Muscle of back (tissue), 11 donors: ENCODE measurements around the gene ZCCHC7. TPM values are rescaled to one million over a fixed set of nuclear protein-coding genes. Genes with fewer than 3 reads are reported as not detected.
A peak's percentile ranks its signal among the peaks of the same experiment; 100 is the strongest.

Experiments used
- DNase-seq, 3 donors: peaks; one replicate each; pipeline versions ENCODE4 v3.0.0 to v3.0.0-alpha.2; 2013
- polyA plus RNA-seq, 10 donors: library from polyadenylated mRNA; unstranded; fragments of 120-200 nt; gene quantifications; one replicate each; pipeline ENCODE4 v1.2.1, GENCODE V29; 2013; ENCODE audit not compliant: insufficient read length in 10 of 10

Gene ZCCHC7
- polyA plus RNA-seq, 10 donors: 11.8 to 17.5 (median 13.2) TPM

DNA sequence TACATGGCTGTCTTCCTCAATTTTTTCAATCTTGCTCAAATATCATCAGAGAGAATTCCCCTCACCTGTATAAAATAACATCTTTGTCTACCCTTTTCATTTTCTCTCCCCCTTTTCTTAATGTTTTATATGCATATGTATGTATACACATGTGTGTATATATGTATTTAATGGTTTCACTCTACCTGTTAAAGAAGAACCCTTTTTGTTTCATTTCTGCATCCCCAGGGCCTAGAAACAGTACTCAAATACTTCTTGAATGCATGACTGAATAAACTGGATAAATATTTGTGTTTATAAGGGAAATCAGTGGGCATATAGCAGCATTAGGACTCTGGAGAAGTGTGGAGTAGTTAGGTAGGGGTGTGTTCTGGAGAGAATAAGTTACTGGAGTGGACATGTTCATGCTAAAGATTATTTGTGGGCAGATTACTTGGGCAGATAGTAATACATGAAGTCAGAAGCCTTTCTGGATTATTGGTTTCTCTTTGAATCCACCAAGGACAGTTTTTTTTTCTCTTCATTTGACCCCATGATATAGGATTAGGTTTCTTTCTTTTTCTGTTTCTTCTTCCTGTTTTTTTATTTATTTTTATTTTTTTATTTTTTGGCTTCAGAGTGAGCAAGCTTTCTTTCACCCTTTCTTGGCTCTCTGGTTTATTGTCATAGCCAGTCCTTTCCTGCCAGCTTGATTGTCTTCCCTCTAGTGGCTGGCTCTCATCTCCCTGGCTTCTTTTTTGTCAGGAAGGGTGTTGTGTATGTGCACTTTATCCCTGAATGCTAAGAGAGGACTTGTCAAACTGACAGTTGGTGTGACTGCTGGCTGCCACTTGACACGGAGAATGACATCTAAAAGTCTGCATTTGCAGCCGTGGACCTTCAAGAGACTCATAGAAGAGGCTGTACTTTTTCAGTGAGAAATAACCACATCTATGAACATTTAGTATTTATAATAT is 89.3 kb downstream of the ZCCHC7 start:
- DNase-seq: no peak

DNA sequence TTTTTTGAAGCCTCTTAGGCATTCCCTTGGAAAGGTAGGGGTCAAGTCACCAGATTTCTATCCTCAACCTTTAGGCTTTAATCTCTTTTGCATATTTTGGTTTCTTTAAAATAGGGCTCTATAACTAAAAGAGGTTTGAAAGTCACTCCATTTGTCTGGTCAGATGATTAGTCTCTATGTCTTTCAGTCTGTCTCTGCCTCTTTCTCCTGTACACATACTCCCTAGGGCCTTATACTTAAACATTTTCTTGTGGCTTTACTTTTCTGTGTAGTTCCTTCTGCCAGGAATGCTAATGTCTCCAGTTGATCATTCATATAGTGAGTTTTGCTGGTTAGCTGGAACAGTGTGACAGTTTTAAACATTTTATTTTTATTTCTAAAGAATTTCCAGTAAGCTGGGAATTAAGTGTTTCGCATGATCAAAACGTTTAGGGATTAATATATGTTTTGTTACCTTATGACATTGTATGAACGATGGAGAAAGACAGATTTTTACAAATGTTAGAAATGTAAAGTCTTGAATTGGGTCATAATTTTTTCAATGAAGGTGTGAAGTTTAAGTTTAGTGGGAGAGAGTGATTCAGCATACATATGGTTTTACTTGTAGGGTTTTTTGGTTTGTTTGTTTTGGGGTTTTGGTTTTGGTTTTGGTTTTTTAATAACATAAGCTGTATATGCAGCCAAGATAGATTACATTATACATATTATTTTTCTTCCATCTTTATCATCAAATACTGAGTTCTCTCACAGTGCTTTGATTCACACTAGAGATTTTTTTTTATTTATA is 90.6 kb downstream of the ZCCHC7 start:
- DNase-seq: peak in 1 of 3 donors; percentile 7

DNA sequence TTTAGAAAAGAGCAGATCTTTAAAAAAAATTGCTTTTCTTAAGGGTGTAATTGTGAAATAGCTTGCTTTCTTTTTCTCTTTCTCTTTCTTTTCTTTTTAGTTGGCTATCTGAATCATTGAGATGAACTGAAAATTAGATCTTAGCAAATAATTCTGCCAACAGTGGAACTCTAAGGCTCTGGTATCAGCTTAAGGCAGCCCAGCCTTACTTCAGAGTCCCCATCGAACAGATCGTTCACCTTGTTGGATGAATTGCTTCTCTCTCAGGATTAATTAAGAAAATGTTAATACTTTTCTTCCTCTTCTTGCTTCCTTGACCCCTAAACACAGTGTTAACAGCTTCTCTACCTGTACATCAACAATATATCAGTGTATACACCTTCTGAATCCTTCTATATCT is 92.1 kb downstream of the ZCCHC7 start:
- no peak for DNase-seq

DNA sequence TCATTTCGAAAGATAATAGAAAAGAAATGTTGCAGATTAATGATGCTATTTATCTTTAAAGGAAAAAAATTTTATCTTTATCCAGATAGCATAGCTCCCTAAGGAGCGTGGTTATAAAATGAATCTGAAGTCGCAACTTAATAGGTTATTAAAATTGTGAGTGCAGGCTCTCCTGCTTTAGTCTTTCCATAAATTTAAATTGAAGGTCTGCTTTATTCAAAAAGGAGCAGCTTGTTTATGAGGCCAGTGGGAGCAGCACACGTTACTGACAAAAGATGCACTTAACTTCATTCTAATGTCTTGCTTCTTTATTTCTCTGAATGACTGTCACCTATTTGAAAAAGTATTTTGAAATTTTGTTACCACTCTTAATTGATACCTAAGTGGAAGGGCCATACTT is 95.0 kb downstream of the ZCCHC7 start:
- no peak for DNase-seq

DNA sequence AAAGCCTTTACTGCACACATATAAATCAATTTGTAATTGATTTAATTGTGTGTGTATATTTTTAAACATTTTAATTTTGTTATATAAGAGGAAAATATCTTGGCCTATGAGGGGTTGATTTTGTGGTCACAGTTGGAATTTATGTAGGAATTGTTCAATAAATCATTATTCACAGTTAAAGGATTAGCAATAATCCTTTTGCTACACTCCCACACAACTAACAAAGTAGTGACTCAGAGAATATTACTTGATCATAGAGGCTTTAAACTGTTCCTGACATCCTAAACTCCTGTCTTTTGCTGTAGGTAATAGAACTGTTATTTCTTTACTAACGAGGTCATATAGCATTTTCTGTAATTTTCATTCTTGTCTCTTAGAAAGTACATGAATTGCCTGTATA is 95.5 kb downstream of the ZCCHC7 start:
- DNase-seq: no peak

DNA sequence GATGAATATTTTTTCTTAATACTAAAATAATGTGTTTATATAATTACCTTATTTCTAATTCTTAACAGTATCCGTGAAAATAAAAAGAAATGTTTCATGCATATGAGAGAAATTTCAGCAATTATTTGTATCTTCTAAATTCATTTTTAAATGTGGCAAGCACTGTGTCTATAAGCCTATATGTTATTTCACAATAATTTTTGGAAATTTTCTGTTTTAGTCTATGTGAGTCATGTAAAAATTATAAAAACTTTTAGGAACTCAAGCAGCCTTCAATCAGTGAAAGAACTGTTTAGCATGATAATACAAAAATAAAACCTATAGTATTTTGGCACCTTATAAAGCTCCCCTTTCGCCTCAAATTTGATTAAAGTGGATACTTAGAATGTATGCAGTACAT is 96.8 kb downstream of the ZCCHC7 start:
- DNase-seq: no peak

DNA sequence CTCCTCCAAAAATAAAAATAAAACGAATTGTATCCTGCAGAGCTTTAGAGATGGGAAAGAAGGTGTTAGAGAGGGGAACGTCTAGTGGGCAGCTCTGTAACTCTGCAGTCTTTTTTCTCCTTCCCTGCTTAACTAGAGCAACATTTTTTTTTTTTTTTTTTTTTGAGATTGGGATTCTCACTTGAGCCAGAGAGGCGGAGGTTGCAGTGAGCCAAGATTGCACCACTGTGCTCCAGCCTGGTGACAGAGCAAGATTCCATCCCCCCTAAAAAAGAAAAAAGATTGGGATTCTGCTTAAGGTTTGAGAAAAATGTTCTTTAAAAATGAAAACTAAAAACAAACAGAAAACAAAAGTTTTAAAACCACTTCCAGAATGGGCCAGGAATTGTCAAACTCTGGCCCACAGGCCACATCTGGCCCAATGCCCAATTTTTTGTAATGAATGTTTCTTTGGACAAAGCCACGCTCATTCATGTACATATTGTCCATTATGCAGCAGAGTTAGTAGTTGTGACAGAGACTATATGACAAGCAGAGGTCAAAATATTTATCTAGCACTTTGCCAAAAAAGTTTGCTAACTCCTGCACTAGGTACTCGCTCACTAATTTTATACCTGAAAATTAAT is 98.5 kb downstream of the ZCCHC7 start:
- peak in 2 of 3 donors; percentile 17 to 28 for DNase-seq

DNA sequence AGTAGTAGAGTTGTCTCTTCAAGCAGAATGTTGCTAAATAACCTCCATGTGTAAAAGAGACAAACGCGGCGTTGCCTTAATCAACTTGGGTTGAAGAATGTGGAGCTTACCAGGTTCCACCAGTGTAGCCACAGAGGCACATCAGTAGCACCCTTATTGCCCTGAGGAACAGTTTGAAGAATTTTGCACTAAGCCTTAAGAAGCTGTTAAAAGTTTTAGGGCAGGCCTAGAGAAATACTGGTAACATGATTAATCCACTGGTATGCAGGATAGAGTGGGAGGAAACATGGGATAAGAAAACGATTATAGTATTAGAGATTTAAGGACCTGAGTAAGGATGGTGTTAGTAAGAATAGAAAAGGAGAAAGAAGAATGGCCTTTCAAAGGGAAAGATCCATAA is 100.6 kb downstream of the ZCCHC7 start:
- no peak for DNase-seq

DNA sequence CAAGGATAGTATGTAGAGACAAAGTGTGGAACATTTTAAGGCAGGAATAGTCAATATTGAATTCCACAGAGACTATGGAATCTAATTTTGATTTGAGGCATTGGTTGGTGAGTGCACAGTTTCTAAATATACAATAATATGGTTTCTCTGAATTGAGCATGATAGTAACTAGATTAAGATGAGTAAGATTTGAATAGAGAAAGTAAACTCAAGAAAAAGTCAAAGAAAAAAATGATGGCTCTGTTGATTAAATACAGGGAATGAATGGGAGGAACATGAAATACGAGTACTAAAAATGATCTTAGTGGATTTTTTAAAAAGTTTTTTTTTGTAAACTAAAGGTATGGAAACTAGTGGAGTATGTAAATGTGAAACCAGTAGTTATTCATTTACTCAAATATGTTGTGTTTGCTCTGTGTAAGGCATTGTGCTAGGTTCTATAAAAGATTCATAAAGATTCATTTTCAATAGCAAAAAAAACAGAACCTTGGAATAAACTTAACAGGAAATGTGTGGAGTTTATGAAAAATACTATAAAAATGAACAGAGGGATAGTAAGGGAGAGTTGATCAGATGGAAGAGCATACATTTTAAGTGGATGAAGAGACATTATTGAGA is 101.2 kb downstream of the ZCCHC7 start:
- DNase-seq: no peak

DNA sequence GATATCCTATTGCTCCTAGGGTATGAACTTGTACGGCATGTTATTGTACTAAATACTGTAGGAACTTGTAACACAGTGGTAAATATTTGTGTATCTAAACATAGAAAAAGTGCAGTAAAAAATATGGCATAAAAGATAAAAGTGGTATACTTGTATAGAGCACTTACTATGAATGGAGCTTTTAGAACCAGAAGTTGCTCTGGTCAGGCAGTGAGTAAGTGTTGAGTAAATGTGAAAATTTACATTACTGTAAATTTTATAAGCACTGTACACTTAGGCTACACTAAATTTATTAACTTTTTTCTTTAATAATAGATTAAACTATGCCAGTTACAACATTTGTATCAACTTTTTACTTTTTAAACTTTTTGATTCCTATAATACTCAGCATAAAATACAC is 109.1 kb downstream of the ZCCHC7 start:
- DNase-seq: no peak

DNA sequence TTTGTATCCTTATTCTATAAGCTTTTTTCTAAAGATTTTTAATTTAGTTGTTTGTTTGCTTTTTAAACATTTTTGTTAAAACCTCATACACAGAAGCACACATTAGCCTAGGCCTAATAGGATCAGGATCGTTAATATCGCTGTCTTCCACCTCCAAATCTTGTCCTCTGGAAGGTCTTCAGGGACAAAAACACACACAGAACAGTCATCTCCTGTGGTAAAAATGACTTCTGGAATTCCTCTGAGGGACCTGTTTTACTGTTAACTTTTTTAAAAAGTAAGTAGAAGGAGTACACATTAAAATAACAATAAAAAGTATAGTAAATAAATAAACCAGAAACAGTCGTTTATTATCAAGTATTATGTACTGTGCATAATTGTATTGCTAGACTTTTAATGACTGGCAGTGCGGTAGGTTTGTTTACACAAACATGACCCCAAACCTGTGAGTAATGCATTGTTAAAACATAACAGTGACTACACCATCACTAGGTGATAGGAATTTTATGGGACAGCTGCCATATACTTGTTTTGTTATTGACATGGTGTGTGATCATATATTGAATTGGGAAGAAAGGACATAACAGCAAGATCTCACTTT is 109.6 kb downstream of the ZCCHC7 start:
- DNase-seq: no peak

DNA sequence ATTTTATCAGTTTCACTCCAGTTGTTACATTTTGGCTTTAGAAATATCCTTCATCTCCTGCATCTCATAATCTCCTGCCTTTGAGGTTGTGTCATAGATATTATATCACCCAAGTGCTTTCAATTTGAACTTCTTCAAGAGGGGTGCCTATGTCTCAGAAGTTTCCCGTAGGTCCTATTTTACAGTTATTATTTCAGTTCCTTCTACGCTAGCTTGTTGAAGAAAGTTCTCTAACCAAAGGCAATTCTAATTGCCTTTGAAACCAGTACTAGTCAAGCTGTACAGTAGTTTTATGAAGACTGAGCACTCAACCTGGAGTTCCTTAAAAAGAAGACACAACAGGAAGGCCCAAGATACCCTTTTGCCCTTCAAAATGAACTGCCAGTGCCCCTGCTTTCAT is 116.4 kb downstream of the ZCCHC7 start:
- no peak for DNase-seq

DNA sequence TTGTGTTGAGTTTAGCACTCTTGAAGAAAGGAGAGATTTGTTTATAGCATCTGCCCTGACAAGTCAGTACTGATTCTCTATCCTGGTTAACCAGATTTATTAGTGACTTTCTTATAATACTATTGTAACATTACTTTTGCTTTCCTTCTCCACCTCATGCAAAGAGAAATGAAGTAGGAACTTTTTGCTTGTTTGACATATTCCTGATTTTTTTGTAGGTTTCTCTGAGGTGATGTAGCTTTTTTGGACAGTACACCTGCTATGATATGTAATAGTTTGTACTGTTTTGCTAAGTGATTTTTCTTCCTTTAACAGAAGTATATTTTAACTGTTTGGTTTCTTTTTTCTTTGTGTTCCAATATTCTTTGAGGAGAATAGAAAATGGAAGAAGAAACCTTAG is 117.7 kb downstream of the ZCCHC7 start:
- DNase-seq: no peak

DNA sequence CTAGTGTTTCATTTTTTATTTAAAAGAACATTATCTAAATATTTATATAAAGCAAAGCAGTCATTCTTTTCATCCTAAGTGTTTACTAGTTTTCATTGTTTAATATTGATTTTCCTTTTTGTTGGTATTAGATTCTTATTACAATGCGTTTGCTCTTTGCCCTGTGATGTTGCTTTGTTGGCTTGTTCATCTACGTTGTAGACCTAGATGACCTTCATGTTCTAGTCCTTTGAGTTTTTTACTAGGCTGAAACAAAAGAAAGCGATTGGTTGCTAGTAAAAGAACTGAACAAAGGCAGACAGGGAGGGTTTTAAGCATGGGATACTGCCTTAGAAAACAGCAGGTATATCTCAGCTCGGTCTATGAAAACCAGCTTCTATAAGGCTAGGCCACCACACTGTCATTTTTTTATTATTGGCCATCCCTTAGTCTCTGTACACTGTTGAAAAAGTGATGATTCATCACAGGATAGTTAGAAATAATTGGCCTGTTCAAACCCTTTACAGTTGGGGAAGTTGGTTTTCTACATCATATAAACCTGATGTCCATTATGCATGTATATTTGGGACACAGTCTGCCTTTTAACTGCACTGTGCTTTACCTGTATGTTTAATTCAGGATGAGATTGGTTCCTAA is 119.0 kb downstream of the ZCCHC7 start:
- no peak for DNase-seq

DNA sequence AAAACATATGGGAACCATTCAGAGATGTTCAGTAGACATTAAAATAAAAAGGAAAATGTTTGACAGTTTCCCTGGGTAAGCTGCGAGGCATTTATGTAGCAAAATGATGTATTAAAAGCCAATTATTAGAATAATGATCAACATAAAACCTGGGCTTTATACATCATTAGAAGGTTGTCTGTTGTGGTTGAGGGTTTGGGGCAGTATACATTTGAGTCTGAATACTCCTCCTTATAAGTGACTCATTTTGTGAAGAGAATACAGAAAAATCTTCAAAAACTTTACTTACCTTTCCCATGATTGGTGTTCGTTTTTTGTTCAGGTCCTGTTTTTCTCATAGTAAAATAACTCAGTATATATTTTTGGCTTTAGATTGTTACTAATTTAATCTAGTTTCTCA is 119.5 kb downstream of the ZCCHC7 start:
- no peak for DNase-seq

DNA sequence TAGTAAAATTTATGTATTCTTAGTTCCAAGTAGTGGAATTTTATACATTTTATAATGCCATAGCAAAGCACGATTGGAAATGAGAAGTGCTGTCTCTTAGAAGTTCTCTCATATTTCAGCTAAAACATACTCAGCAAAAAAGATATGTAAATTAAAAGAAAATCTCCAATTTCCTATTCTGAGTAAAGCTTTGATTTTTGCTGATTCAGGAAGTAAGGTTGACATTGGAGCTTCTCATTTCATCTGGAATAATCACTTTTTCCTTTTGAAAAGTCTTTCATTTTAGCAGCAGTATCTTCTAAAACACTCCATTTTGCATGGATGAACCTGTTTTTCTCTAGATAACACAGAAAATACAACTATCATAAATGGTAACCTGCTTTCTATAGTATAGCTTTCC is 121.0 kb downstream of the ZCCHC7 start:
- DNase-seq: no peak

DNA sequence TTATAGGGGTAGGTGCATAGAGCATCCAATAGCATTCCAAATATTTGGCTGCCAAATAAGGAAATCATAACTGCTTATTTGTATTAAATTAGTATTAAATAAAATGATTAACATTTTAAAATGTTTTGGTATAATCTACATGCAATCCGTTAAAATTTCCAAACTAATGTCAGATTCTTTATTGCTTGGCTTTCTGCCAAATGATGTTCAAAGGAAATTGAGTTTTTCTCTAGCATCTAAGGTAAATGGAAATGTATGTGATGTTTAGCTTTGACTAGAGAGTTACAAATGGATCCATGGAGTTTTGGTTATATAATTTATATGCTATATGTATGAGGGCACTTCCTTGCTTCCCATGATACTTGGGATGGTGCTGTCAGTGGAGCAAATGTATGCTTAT is 121.7 kb downstream of the ZCCHC7 start:
- DNase-seq: no peak

DNA sequence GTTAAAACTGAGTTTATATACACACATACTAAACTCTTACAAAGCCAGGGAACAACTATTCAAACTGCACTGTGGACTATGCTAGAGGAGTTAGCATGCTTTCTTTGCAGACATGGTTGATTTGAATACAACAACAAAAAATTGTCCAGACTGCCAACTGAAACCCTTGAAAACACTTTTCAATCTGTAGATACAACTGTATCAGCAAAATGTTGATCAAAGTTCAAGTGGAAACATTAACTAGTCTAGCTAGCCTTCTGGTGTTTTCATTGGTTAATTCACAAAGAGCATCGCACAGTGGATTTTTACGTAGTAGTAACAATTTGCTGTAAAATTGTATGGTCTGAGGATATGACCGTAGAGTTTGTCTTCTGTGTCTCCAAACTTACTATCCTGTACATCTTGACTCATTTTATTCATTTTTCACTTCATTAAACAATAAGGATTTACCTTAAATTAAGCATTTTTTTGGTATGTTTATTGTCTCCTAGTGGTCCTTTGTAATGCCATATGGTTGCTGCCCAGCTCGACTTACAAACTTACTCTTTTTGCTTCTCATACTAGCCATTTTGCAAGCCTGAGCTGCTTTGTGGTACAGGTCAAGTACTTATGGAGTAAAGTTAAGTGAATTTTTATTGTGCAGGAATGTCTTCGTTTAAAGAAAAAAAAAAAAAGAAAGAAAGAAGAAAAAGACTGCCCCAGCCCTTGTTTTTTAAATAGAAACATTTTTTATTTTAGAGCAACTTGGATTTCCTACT is 123.4 kb downstream of the ZCCHC7 start:
- no peak for DNase-seq

DNA sequence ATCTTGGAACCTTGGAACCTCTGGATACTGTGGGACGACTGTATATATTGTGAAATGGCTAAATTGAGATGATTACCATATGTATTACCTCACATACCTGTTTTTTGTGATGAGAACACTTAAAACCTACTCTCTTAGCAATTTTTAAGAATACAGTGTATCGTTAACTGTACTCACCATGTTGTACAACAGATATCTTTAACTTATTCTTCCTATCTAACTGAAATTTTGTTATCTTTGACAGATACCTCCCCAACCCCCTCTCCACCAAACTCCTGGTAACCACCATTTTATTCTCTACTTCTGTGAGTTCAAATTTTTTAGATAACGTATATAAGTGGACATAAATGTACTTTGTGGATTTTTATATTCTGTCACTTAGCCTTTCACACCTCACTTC is 126.5 kb downstream of the ZCCHC7 start:
- no peak for DNase-seq

DNA sequence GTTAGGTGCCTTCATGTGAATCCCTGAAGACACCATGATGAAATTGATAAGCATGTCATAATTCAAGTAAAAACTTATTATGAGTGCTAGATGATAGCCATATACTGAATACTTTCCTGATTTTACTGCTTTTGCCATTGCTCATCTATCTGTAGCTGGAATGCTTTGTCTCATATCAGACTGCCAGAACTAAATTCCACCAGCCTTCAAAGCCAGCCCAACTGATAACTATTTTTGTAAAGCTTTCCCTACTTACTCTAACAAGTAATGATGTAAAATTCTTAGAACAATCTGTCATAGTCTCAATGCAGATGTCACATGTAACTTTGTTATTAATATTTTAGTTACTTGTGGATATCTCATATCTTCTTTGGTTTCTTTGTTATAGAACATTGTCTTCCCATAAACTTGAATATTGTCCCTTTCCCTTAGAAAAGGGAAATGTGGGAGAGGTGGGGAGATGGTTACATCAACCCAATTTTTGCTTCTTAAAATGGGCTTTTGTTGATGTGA is 128.3 kb downstream of the ZCCHC7 start:
- no peak for DNase-seq
